ENCODE results near the gene OSCAR.
"Not testable (repeated sequence)": the region's sequence is repeated elsewhere in the genome, so short reads cannot be mapped to it uniquely, and the experiment has no call there.

OSCAR gene

GRCh38 chr19:54095859-54096616, 4.6 kb downstream of the OSCAR start:
- peak overlapping the region; percentile 44 for H3K4me3 ChIP-seq (ENCODE audit: low read depth, low read length)
- DNase-seq (ENCODE audit: low read depth) = not testable (repeated sequence)

- peak overlapping the region; percentile 44 for H3K4me3 ChIP-seq (ENCODE audit: low read depth, low read length)
Measured at GRCh38 chr19:54095136-54095858, 5.3 kb downstream of the OSCAR start.

GRCh38 chr19:54094426-54095000, 6.1 kb downstream of the OSCAR start:
- DNase-seq (ENCODE audit: low read depth) = no peak
- H3K4me3 ChIP-seq (ENCODE audit: low read depth, low read length) = no peak overlapping the region

More at GRCh38 chr19:54095136-54095858, 5.3 kb downstream of the OSCAR start:
- no peak for DNase-seq (ENCODE audit: low read depth)

- no peak for DNase-seq (ENCODE audit: low read depth)
Measured at GRCh38 chr19:54084410-54084809, 16.2 kb downstream of the OSCAR start.

GRCh38 chr19:54081032-54081431, 19.6 kb downstream of the OSCAR start, which contains the start of gene TARM1:
Gene TARM1, minus strand, starts transcription at chr19:54081365. Its CDS starts 25 bp downstream, at chr19:54081340.
- H3K4me3 ChIP-seq (ENCODE audit: low read depth, low read length) = no peak within 1 kb of the TSS
- DNase-seq (ENCODE audit: low read depth) = no peak

More at GRCh38 chr19:54084410-54084809, 16.2 kb downstream of the OSCAR start:
- H3K4me3 ChIP-seq (ENCODE audit: low read depth, low read length) = no peak overlapping the region

GRCh38 chr19:54077334-54077733, 23.3 kb downstream of the OSCAR start:
- no peak for DNase-seq (ENCODE audit: low read depth)
- H3K4me3 ChIP-seq (ENCODE audit: low read depth, low read length) = no peak overlapping the region

- no peak overlapping the region for H3K4me3 ChIP-seq (ENCODE audit: low read depth, low read length)
- DNase-seq (ENCODE audit: low read depth) = no peak
Measured at GRCh38 chr19:54074851-54075250, 25.8 kb downstream of the OSCAR start.

- no peak overlapping the region for H3K4me3 ChIP-seq (ENCODE audit: low read depth, low read length)
- no peak for DNase-seq (ENCODE audit: low read depth)
Measured at GRCh38 chr19:54073829-54074228, 26.8 kb downstream of the OSCAR start.

- no peak for DNase-seq (ENCODE audit: low read depth)
Measured at GRCh38 chr19:54069470-54069869, 31.1 kb downstream of the OSCAR start.

GRCh38 chr19:54063350-54064116, 37.1 kb downstream of the OSCAR start, which contains the start of gene VSTM1:
Gene VSTM1, minus strand, starts transcription at chr19:54063897. Its CDS starts 120 bp downstream, at chr19:54063777.
- DNase-seq (ENCODE audit: low read depth) = no peak
- H3K4me3 ChIP-seq (ENCODE audit: low read depth, low read length) = no peak within 1 kb of the TSS

More at GRCh38 chr19:54069470-54069869, 31.1 kb downstream of the OSCAR start:
- H3K4me3 ChIP-seq (ENCODE audit: low read depth, low read length) = no peak overlapping the region

- DNase-seq (ENCODE audit: low read depth) = no peak
- H3K4me3 ChIP-seq (ENCODE audit: low read depth, low read length) = no peak overlapping the region
Measured at GRCh38 chr19:54062643-54063042, 38.0 kb downstream of the OSCAR start.

- H3K4me3 ChIP-seq (ENCODE audit: low read depth, low read length) = no peak overlapping the region
- DNase-seq (ENCODE audit: low read depth) = no peak
Measured at GRCh38 chr19:54047616-54048015, 53.0 kb downstream of the OSCAR start.

- no peak for DNase-seq (ENCODE audit: low read depth)
- H3K4me3 ChIP-seq (ENCODE audit: low read depth, low read length) = no peak overlapping the region
Measured at GRCh38 chr19:54045771-54046170, 54.8 kb downstream of the OSCAR start.

Measured in skeletal muscle cell (primary cell).